Neural progenitor cell (in vitro differentiated cells): Measurements from ENCODE around the gene MOBP. TPM values are rescaled to one million over a fixed set of nuclear protein-coding genes. Genes with fewer than 3 reads are reported as not detected.

ENCODE experiments used
- DNase-seq: peaks from one replicate; pipeline ENCODE4 v3.0.0-alpha.2; 2016; ENCODE audit warnings: low spot score
- H2AFZ ChIP-seq: fragments of 200-600 bp; sonication (generic); replicated peaks from 2 replicates; pipeline ENCODE4 v1.6.1; 2016; ENCODE audit warnings: antibody characterized with exemption
- H3F3A ChIP-seq: fragments of 200-600 bp; sonication (generic); 2 replicates; pipeline ENCODE4 v1.6.1; 2016; ENCODE audit warnings: antibody characterized with exemption, low read depth
- H3K27ac ChIP-seq: fragments of 200-600 bp; sonication (generic); 2 replicates; pipeline ENCODE4 v1.5.1; 2016; ENCODE audit warnings: mild to moderate bottlenecking
- H3K27me3 ChIP-seq: fragments of 200-600 bp; sonication (generic); 2 replicates; pipeline ENCODE4 v1.6.1; 2016; ENCODE audit warnings: mild to moderate bottlenecking, moderate library complexity
- H3K36me3 ChIP-seq: fragments of 200-600 bp; sonication (generic); 2 replicates; pipeline ENCODE4 v1.5.1; 2016
- H3K4me1 ChIP-seq: fragments of 200-600 bp; sonication (generic); 2 replicates; pipeline ENCODE4 v1.6.1; 2016; ENCODE audit warnings: mixed run types
- H3K4me2 ChIP-seq: fragments of 200-600 bp; sonication (generic); 2 replicates; pipeline ENCODE4 v1.6.1; 2016
- H3K4me3 ChIP-seq: fragments of 200-600 bp; sonication (generic); 2 replicates; pipeline ENCODE4 v1.5.1; 2016
- H3K79me2 ChIP-seq: fragments of 200-600 bp; sonication (generic); 2 replicates; pipeline ENCODE4 v1.6.1; 2016; ENCODE audit warnings: low read depth
- H3K9ac ChIP-seq: fragments of 200-600 bp; sonication (generic); 2 replicates; pipeline ENCODE4 v1.6.1; 2016
- H3K9me3 ChIP-seq: fragments of 200-600 bp; sonication (generic); 2 replicates; pipeline ENCODE4 v1.5.1; 2016; ENCODE audit warnings: low read depth
- H4K20me1 ChIP-seq: fragments of 200-600 bp; sonication (generic); 2 replicates; pipeline ENCODE4 v1.6.1; 2016; ENCODE audit warnings: low read depth
- H3K27ac Mint-ChIP-seq: 3 replicates; pipeline ENCODE4 v1.8.0; 2021; ENCODE audit warnings: mixed read lengths
- H3K27me3 Mint-ChIP-seq: 2 replicates; pipeline ENCODE4 v1.8.0; 2022; ENCODE audit warnings: low read depth, mild to moderate bottlenecking, inconsistent platforms, moderate library complexity, mixed read lengths; ENCODE audit not compliant: insufficient read depth
- H3K36me3 Mint-ChIP-seq: 3 replicates; pipeline ENCODE4 v1.8.0; 2021; ENCODE audit warnings: mixed read lengths
- H3K4me1 Mint-ChIP-seq: 3 replicates; pipeline ENCODE4 v1.8.0; 2021; ENCODE audit warnings: mixed read lengths
- H3K4me3 Mint-ChIP-seq: 3 replicates; pipeline ENCODE4 v1.8.0; 2021; ENCODE audit warnings: mild to moderate bottlenecking, moderate library complexity, mixed read lengths
- H3K9me3 Mint-ChIP-seq: 3 replicates; pipeline ENCODE4 v1.8.0; 2020; ENCODE audit warnings: mixed read lengths
- EZH2 ChIP-seq: fragments of 200-600 bp; sonication (generic); IDR thresholded peaks from 2 replicates; pipeline ENCODE4 v1.6.1; 2017; ENCODE audit warnings: antibody characterized with exemption, mild to moderate bottlenecking, moderate library complexity
- EZH2phosphoT487 ChIP-seq: fragments of 200-600 bp; sonication (generic); IDR thresholded peaks from 2 replicates; pipeline ENCODE4 v1.6.1; 2017; ENCODE audit warnings: antibody characterized with exemption
- total RNA-seq: library from RNA; depleted of rRNA; stranded (reverse); fragments of >200 nt; gene quantifications from 2 replicates; pipeline ENCODE4 v1.2.3, GENCODE V29; 2015; ENCODE audit warnings: low replicate concordance
- TF ChIP-seq, protein P1 (sequence below): fragments of 200-600 bp; sonication (generic); IDR thresholded peaks from 2 replicates; pipeline ENCODE4 v1.5.1; 2017; ENCODE audit warnings: antibody characterized with exemption, mild to moderate bottlenecking

MOBP gene
- total RNA-seq, 1 donor from 2014 or later, result not detected

DNA sequence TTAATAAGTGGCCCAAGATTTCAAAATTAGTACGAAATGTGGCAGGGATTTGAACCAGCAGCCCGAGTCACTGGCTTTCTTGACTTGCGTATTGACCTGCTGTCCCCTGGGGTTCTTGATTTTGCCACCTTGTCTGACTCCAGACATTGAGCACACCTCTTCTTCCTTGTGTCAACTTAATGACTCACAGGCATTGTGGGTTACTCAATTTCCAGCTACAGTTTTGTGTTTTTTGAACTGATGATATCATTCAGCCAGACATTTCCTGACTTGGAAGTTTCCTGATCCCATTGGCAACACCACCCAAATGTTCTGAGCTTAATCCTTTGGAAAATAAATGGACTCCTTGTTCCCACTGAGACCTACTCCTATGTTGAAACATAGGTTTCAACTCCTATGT, 64.2 kb downstream of the MOBP start:
- no peak overlapping the region for H3K9ac ChIP-seq
- no peaks in the 10 kb centered on the region for H3K27me3 Mint-ChIP-seq
- no peak for DNase-seq
- no peak overlapping the region for H3K4me3 Mint-ChIP-seq
- no peak overlapping the region for H3K4me3 ChIP-seq
- H3K27ac Mint-ChIP-seq, result no peak overlapping the region
- no peaks in the 10 kb centered on the region for H3K4me1 Mint-ChIP-seq
- H3K36me3 ChIP-seq, result no peaks in the 10 kb centered on the region
- H3K27ac ChIP-seq, result no peak overlapping the region
- H3K4me1 ChIP-seq, result no peaks in the 10 kb centered on the region
- no peaks in the 10 kb centered on the region for H3F3A ChIP-seq
- no peak overlapping the region for H2AFZ ChIP-seq
- H3K27me3 ChIP-seq, result no peaks in the 10 kb centered on the region
- no peak for TF ChIP-seq EZH2
- TF ChIP-seq, protein P1, sequence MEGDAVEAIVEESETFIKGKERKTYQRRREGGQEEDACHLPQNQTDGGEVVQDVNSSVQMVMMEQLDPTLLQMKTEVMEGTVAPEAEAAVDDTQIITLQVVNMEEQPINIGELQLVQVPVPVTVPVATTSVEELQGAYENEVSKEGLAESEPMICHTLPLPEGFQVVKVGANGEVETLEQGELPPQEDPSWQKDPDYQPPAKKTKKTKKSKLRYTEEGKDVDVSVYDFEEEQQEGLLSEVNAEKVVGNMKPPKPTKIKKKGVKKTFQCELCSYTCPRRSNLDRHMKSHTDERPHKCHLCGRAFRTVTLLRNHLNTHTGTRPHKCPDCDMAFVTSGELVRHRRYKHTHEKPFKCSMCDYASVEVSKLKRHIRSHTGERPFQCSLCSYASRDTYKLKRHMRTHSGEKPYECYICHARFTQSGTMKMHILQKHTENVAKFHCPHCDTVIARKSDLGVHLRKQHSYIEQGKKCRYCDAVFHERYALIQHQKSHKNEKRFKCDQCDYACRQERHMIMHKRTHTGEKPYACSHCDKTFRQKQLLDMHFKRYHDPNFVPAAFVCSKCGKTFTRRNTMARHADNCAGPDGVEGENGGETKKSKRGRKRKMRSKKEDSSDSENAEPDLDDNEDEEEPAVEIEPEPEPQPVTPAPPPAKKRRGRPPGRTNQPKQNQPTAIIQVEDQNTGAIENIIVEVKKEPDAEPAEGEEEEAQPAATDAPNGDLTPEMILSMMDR, result no peak
- TF ChIP-seq EZH2phosphoT487, result no peak
- no peaks in the 10 kb centered on the region for H3K9me3 Mint-ChIP-seq
- no peaks in the 10 kb centered on the region for H3K36me3 Mint-ChIP-seq
- no peaks in the 10 kb centered on the region for H3K79me2 ChIP-seq
- H3K9me3 ChIP-seq, result no peaks in the 10 kb centered on the region
- no peak overlapping the region for H3K4me2 ChIP-seq
- H4K20me1 ChIP-seq, result no peaks in the 10 kb centered on the region

DNA sequence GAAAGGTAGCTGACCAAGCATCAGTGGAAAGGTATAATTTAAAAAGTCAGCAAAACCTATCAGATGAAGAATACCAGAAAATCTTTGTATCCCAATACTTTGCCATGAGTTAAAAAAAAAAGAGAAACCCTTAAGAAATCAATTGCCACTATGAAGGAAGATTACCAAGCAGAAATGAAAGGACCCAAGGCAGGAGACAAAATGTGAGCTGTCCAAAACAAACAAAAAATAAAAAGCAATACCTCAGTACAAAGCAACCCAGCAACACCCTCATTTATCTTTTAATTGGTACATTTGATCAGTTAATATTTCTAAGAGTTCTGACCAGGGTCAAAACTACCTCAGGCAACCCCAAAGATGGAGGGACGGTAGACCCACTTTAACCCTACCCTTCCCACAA, 65.3 kb downstream of the MOBP start:
- Histone ChIP-seq H3K4me3 (no peak overlapping the region), H3K9me3 (no peaks in the 10 kb centered on the region), H2AFZ (no peak overlapping the region), H3K4me1 (no peaks in the 10 kb centered on the region), H3K4me2 (no peak overlapping the region), H3K79me2 (no peaks in the 10 kb centered on the region), H3K9ac (no peak overlapping the region), H4K20me1 (no peaks in the 10 kb centered on the region), H3K27ac (no peak overlapping the region), H3F3A (no peaks in the 10 kb centered on the region), H3K27me3 (no peaks in the 10 kb centered on the region), H3K36me3 (no peaks in the 10 kb centered on the region)
- no peaks in the 10 kb centered on the region for H3K27me3 Mint-ChIP-seq
- no peak overlapping the region for H3K27ac Mint-ChIP-seq
- no peaks in the 10 kb centered on the region for H3K9me3 Mint-ChIP-seq
- no peak for TF ChIP-seq EZH2phosphoT487
- no peaks in the 10 kb centered on the region for H3K4me1 Mint-ChIP-seq
- no peak overlapping the region for H3K4me3 Mint-ChIP-seq
- no peak for DNase-seq
- H3K36me3 Mint-ChIP-seq, result no peaks in the 10 kb centered on the region

DNA sequence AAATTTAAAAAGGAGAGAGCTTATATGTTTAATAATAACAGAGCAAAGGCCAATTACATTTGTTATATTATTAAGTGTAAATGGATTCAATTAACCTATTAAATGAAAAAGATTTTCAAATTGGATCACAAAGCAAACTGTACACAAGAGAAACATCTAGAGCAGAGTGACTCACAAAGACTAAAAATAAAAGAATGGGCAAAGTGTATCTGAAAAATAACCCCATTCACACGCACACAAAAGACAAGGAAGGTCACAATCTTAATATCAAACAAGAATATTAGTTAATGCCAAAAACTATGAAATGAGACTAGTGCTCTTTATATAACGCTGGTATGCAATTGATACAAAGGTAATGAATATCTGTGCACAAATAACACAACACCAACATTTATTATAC, 65.7 kb downstream of the MOBP start:
- H3K27ac Mint-ChIP-seq, result no peak overlapping the region
- H3K79me2 ChIP-seq, result no peaks in the 10 kb centered on the region
- H3F3A ChIP-seq, result no peaks in the 10 kb centered on the region
- H3K4me1 Mint-ChIP-seq, result no peaks in the 10 kb centered on the region
- H3K36me3 ChIP-seq, result no peaks in the 10 kb centered on the region
- no peak overlapping the region for H2AFZ ChIP-seq
- no peaks in the 10 kb centered on the region for H3K9me3 ChIP-seq
- H3K27me3 ChIP-seq, result no peaks in the 10 kb centered on the region
- H3K36me3 Mint-ChIP-seq, result no peaks in the 10 kb centered on the region
- TF ChIP-seq EZH2phosphoT487 (no peak), EZH2 (no peak)
- TF ChIP-seq, protein P1, result no peak
- H3K27ac ChIP-seq, result no peak overlapping the region
- H3K9ac ChIP-seq, result no peak overlapping the region
- no peaks in the 10 kb centered on the region for H3K27me3 Mint-ChIP-seq
- no peaks in the 10 kb centered on the region for H3K4me1 ChIP-seq
- no peak overlapping the region for H3K4me3 ChIP-seq
- no peak overlapping the region for H3K4me2 ChIP-seq
- no peaks in the 10 kb centered on the region for H3K9me3 Mint-ChIP-seq
- H3K4me3 Mint-ChIP-seq, result no peak overlapping the region
- no peak for DNase-seq
- H4K20me1 ChIP-seq, result no peaks in the 10 kb centered on the region

DNA sequence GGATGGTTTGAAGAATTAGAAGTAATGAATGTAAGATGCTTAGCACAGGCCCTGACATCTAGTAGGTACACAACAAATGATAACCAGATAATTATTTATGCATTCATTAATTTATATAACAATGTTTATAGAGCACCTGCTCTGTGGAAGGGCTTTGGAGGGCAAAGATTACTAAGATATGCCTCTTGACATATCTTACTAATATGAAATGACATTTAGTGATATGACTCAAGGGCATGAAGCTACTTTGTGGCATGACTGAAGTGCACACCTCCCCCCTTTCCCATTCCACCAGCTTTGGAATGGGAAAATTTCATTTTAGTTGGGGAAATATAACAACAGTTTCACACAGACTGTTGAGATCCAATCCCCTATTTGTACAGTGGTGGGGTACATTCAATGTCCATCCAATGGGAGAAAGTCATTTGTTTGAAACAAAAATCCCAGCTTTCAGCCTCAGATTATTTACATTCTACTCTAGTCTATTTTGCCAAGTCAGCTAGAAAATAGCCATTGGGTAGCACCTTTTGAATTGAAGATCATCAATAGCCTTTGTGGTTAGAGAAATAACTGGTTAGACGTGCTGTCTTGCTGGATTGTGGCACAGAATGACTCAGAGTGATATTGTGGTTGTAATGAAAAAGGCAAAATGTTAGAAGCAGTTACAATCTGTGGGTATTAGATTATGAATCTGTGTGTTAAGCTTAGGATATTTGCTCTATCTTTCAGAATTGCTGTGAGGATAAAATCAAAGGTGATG, 72.9 kb downstream of the MOBP start:
- Histone ChIP-seq H3K36me3 (no peaks in the 10 kb centered on the region), H3K9me3 (no peaks in the 10 kb centered on the region), H3K9ac (no peak overlapping the region), H3K4me1 (no peaks in the 10 kb centered on the region), H2AFZ (no peak overlapping the region), H3K27me3 (no peaks in the 10 kb centered on the region), H3K27ac (no peak overlapping the region), H4K20me1 (no peaks in the 10 kb centered on the region), H3K4me3 (no peak overlapping the region), H3F3A (no peaks in the 10 kb centered on the region), H3K4me2 (no peak overlapping the region), H3K79me2 (no peaks in the 10 kb centered on the region)
- TF ChIP-seq EZH2phosphoT487, result no peak
- TF ChIP-seq, protein P1, result no peak
- no peak for TF ChIP-seq EZH2
- no peaks in the 10 kb centered on the region for H3K27me3 Mint-ChIP-seq
- DNase-seq, result no peak
- H3K4me3 Mint-ChIP-seq, result no peak overlapping the region
- H3K4me1 Mint-ChIP-seq, result no peaks in the 10 kb centered on the region
- no peak overlapping the region for H3K27ac Mint-ChIP-seq
- H3K9me3 Mint-ChIP-seq, result no peaks in the 10 kb centered on the region
- no peaks in the 10 kb centered on the region for H3K36me3 Mint-ChIP-seq
